ENCODE results near the gene STX11.
"Not testable (repeated sequence)": the region's sequence is repeated elsewhere in the genome, so short reads cannot be mapped to it uniquely, and the experiment has no call there.

STX11 gene

GRCh38 chr6:144149894-144150709 is at the start of gene STX11:
Gene STX11, plus strand, starts transcription at chr6:144150517. Its CDS starts 36,111 bp downstream, at chr6:144186628.
- DNase-seq = peak; percentile 54

GRCh38 chr6:144103026-144103563 is 47.2 kb upstream of the STX11 start:
- DNase-seq = no peak

GRCh38 chr6:144104488-144104887 is 45.8 kb upstream of the STX11 start:
- DNase-seq = no peak

GRCh38 chr6:144104898-144105487 is 45.3 kb upstream of the STX11 start:
- DNase-seq = peak; percentile 45

- DNase-seq = no peak
Measured at GRCh38 chr6:144106206-144106605, 44.1 kb upstream of the STX11 start.

GRCh38 chr6:144110210-144110609 is 40.1 kb upstream of the STX11 start:
- no peak for DNase-seq

- DNase-seq = no peak
Measured at GRCh38 chr6:144113366-144113765, 37.0 kb upstream of the STX11 start.

GRCh38 chr6:144115219-144115618 is 35.1 kb upstream of the STX11 start:
- DNase-seq = no peak

GRCh38 chr6:144119376-144119775 is 30.9 kb upstream of the STX11 start:
- DNase-seq = no peak

GRCh38 chr6:144122861-144123260 is 27.5 kb upstream of the STX11 start:
- DNase-seq = no peak

GRCh38 chr6:144123421-144123820 is 26.9 kb upstream of the STX11 start:
- no peak for DNase-seq

- no peak for DNase-seq
Measured at GRCh38 chr6:144123836-144124235, 26.5 kb upstream of the STX11 start.

GRCh38 chr6:144127097-144127496 is 23.2 kb upstream of the STX11 start:
- DNase-seq = no peak

GRCh38 chr6:144129469-144129868 is 20.8 kb upstream of the STX11 start:
- no peak for DNase-seq

- DNase-seq = peak; percentile 63
Measured at GRCh38 chr6:144131248-144131709, 19.0 kb upstream of the STX11 start.

- DNase-seq = not testable (repeated sequence)
Measured at GRCh38 chr6:144132167-144132690, 18.1 kb upstream of the STX11 start.

- DNase-seq = no peak
Measured at GRCh38 chr6:144133225-144133821, 17.0 kb upstream of the STX11 start.

- no peak for DNase-seq
Measured at GRCh38 chr6:144134176-144134575, 16.1 kb upstream of the STX11 start.

- no peak for DNase-seq
Measured at GRCh38 chr6:144134737-144135136, 15.6 kb upstream of the STX11 start.

GRCh38 chr6:144138542-144138941 is 11.8 kb upstream of the STX11 start:
- no peak for DNase-seq

- no peak for DNase-seq
Measured at GRCh38 chr6:144139817-144140216, 10.5 kb upstream of the STX11 start.

- DNase-seq = no peak
Measured at GRCh38 chr6:144140867-144141266, 9.4 kb upstream of the STX11 start.

- no peak for DNase-seq
Measured at GRCh38 chr6:144141470-144141869, 8.8 kb upstream of the STX11 start.
